Activated gamma-delta T cell (primary cell): ENCODE data around the gene CYP27B1.

Experiments used
- DNase-seq: peaks from one replicate; lab custom pipeline; 2025; lab: John Stamatoyannopoulos, UW

Gene CYP27B1

DNA sequence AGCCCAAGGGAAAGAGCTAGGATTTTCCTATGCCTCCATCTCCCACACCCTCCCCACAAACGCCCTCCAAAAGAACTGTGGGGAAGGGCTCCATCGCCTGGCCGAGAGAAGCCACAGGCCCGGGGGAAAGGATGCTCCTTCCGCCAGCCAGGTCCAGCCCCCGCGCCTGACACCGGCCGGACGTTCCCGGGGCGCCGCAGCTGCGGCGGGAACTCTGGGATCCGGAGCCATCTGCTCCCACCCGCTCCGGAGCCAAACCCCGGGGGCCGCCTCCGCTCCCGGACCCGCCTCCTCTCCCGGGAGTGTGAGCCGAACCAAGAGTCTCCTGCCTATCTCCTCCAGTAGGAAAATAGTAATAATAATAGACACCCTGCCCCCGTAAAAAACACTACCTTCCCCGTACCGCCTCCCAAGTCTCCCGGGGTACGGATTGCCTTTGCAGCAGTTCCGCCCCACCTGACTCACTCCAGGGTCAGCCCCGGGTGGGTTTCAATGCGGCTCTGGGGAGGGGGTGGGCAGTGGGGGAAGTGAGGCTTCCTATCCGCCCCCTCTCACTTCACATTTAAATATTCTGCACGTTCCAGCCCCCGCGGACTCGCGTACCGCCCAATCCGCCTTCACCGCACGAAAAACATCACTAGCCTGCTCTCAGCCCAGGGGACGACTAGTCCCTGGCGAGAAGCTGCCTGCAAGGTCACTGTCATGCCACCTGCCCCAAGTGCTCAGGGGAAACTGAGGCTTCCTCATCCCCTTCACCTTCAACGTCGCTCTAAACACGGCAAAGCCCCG lies 30.7 kb downstream of the CYP27B1 start:
- DNase-seq = no peak

DNA sequence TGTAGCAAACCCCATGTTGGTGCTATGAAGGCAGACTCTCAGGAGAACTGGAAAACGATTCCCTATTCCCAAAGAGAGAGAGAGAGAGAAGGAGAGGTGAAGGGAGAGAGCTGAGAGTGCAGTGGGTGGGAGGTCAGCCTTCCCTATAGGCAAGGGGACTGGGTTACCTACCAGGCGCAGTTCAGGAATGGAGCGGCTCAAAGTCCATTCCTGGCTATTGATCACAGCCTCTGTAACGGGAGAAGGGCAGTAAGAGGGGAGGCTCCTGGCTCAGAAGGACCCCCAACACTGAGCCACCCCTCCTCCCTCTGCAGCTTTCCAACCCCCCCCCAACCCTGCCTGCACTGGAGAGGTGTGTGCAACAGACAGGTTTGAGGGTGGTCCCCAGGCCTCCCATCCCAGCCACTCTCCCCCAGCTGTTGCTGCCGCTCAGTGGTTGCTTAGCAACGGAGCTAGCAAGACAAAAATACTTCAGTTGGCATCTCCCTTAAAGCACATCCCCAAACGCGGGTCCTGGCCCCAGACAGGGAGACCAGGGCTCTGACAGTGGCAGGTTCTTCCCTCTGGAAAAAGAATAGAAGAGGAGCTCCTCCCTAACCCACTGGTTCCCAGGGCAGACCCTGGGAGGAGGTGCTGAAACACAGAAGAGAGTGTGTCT lies 31.6 kb downstream of the CYP27B1 start:
- DNase-seq = no peak

DNA sequence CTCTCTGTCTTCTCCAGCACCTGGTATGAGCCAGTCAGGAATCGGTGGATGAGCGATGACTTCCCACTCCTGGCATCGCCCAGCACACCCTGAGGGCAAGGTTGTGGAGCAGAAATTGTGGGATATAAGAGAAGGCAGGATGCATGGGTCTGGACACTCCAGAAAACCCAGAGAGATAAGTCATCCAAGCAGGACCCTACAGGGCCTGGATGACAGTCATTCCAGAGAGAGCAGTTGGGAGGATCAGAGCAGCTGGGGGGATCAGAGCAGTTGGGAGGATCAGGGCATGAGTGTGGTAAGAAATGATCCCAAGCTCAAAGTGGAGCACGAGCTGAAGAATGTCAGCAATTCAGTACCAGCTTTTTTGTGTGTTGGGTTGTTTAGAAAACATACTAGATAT lies 32.3 kb downstream of the CYP27B1 start:
- no peak for DNase-seq

DNA sequence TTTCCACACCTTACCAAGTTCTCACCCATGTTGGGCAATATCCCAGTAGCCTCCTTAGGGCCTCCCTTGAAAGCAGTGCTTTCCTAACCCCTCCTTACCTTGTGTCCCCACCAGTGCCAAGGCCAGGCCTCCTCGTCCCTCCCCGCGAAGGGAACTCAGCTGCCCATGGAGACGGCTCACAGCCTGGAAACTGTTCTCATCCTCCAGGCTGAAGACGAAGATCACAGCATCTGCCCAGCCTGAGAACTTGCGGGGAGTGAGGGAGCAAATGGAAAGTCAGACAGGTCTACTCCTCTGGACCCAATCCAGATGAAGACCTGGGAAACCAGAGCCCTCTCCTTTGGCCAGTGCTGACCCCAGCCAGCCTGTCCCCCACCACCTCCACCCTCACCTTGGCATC lies 33.0 kb downstream of the CYP27B1 start:
- DNase-seq = no peak

DNA sequence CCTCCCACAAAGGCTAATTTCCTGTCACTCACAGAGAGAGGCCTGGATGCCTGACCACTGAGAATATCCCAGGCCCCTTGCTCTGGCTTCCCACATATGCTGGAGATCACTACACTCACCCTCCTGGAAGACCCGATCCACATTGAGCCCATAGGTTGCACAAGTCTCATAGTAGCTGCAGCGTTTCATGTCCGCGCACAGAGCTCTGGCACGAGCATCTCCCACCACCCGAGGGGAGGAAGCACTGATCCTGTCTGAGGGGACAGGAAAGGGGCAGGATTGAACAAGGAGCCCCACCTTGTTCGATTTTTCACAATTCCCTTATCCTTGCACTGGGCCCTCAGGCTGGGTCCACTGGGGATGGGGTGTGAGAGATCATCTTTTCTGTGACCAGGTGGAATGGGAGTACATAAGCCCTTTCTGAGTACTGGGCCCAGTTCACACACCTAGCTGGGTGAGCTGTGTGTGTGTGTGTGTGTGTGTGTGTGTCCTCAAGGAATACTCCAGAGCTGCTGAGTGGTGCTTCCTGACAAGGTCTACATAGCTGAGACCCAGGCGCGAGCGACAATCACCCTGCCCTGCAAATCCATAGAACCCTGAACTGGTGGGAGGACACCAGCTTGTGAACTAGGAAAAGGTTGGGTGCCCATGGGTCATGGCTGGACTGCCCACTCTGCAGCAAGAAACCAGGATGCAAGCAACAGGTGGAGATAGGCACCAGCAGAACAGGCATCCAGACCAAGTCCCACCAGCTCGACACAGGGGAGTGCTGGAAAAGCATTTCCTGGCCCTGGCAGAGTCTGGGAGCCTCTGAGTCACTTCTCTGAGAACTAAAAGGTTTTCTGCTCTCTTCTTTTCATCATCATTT lies 33.9 kb downstream of the CYP27B1 start:
- DNase-seq = no peak

DNA sequence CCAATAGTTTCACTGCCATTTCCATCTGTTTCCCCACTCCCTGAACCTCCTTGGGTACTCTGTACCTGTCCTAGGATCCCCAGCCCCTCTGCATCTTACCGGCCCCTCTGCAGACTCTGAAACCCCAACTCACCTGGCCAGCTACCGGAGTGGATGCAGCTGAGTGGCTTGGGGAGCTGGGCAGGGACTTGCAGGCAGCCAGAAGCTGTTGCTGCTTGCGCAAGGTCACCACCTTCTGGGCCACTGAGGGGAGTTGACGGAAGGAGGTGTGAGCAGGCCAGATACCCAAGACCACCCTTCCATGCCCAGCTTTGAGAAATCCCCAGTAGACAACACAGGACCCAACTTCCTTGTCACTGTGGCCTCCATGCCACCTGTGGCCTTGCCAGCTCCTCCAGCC lies 34.6 kb downstream of the CYP27B1 start:
- no peak for DNase-seq

DNA sequence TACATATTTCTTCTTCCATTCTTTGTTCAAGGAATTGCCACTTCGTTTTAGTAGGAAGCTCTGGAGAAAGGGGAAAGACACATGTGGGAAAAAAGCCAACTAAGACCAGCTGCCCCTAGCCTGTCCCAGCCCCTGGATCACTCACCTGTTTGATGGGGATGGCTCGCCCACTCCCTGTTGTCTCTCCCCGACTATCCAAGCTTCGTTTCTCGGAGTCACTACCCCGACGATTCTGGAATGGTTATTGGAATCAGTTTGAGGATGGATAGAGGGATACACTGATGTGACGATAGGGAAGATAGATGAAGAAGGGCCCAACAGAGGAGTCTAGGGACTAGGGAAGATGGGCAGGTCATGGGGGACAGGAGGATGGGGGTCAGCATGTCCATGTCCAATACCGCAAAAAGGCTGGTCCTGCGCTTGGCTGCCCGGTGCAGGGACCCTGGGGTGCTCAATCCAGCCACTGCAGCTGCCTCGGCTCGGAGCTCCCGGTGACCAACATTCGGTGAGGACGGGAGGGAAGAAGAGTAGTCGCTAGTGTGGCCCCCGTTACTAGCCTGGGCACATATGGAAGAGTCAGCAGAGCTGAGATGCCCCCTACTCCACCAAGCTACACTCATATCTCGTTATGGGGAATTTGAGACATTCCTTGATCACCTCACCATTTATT lies 35.3 kb downstream of the CYP27B1 start:
- no peak for DNase-seq

DNA sequence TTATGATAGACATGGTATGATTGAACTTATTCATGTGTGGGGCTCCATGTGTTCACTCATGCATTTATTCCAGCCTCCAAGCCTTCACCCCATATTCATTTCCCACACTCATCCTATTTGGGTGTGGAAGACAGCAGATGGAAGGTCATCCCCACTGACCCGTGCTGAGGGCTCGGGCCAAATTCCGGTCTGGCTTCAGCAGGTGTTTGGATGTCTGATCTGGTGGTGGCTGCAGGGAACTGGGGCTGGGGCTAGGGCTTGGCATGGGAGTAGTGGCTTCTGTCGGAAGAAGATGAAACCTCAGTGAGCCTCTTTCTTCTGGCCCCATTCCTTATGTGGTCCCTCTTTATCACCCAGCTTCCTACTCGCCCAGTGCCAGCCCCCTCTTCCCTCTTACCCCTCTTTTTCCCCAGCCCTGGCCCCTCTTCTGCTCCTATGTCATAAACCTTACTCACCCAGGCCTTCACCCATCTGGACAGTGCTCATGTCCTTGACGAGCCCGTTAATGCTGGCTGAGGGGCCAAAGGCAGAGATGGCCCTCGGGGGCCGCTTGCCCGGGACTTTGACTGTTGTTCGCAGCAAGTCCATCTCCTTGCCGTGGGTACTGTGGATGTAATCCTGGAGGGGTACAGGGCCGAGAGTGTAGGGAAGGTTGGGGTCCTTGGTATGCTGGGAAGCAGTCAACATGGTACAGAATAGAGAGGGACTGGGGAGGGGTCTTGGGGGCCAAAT lies 36.4 kb downstream of the CYP27B1 start:
- no peak for DNase-seq

DNA sequence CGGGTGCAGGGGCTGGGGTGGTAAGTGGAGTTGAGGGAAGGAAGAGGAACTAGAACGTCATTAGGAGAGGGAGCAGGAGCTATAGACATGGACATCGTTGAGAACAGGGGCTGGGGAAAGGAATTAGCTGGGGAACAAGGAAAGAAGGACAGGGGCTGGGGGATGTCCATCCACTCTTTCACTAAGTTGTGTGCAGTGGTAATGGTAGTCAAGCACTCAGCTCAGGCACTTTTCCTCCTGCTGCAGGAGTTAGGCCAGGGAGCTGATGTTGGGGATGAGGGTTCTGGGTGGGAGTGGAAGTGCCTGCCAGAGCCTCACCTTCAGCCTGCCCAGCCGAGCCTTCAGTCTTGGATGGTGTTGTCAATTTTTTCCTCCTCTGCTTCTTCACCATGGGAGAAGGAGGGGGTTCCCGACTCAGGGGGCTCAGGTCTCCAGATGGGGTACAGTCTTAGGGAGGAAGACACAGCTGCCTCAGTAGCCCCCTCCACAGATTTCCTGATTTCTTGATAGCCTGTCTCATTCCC lies 37.5 kb downstream of the CYP27B1 start:
- DNase-seq = no peak

DNA sequence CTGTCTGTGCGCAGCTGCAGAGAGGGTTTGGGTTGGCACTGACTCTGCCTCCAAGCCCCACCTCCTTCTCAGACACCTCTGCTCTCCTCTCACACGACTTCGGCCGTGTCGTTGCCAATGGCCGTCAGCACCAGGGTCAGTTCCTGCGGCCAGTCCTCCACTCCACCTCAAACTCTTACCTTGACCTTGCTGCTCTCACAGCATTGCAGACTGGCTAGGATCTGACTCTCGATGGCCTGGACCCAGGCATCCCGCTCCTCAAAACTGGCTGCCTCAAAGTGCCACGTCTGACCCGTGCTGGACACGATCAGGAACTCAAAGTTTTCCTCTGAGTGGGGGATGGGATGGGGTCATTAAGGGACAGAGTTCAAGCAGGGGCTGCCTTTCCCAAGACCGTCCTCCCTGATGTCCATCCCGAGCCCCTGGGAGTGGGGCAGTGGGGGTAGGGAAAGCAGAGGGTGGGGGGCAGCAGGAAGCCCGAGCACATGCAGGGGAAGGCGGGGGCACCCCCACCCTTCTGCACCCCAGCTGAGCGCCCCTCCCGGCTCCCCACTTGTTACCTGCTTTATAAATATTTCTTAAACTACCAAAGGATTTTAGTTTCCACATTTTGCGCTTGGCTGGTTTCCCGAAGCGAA lies 39.0 kb downstream of the CYP27B1 start:
- DNase-seq = no peak

DNA sequence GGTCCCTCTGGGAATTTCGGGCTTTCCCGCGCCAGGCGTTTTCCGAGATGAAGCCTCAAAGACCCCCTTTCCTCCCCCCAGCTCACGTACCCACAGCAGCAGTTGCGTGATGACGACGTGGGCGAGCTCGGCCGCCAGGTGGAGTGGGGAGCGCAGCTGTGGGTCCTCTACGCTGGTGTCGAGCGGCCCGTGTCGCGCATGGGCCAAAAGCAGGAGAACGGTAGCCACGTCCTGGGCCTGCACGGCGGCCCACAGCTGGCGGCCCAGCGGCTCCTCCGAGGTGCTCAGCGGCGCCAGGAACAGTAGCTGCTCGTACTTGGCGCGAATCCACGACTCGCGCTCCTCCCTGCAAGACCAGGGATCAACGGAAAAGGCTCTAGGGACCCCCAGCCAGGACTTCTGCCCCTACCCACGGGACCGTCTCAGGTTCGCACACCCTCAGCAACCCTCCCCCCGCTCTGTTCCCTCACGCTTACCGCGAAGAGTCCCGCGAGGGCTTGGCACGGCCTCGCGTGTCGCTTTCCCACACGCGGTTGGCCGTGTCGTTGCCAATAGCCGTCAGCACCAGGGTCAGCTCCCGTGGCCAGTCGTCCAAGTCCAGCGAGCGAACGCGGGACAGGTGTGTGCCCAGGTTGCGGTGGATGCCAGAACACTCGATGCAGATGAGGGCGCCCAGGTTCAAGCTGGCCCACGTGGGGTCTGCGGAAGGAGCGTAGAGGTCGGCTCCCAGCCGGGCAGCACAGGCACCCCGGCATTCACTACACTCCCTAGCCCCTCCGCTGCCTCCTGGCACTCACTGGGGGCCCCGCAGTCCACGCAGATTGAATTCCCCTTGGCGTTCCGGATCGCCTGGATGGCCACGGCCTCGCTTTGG lies 39.8 kb downstream of the CYP27B1 start:
- no peak for DNase-seq

DNA sequence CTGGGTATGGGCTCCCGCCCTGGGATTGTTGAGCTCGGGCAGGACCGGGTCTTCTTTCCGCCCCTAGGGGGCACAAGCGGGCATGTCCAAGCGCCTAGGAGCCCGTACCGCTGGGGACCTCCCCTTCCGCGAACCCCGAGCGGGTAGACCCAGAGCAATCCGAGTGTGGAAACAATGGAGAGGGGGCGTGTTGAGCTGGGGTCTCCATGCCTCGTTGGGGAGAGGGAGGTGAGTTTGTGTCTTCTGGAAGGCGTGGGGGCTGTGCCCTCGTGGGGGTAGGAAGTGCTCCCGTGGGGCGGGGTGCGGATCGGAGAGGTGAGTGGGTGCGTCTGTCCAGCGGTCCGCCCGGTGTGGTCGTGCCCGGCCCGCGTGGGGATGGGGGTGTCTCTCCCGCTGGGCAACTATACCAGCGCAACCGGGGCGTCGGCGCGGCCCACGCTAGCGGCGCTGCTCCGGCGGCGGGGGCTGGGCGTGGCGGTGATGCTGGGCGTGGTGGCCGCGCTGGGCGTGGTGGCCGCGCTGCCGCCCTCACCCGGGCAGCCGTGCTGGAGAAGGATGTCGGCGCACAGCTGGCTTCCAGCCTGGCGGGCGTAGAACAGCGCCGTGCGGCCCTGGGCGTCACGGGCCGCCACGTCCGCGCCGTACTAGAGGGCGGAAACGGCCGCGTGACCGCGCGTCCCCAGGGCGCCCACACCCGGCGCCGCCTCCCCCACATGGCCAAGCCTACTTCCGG lies 40.6 kb downstream of the CYP27B1 start:
- no peak for DNase-seq

DNA sequence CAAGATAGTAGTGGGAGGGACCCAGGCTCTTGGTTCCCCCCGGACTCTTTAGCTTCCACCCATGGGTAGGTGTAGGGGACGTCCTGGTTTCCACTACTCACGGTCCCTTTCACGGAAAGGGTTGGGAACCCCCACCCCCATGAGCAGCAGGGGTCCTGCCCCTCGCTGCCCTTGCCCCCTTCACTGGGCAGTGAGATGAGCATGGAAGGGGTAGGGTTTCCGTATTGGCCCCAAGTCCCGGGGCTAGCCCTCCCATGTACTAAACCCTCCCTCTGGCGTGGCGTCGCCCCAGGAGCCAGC lies 41.1 kb downstream of the CYP27B1 start:
- no peak for DNase-seq

DNA sequence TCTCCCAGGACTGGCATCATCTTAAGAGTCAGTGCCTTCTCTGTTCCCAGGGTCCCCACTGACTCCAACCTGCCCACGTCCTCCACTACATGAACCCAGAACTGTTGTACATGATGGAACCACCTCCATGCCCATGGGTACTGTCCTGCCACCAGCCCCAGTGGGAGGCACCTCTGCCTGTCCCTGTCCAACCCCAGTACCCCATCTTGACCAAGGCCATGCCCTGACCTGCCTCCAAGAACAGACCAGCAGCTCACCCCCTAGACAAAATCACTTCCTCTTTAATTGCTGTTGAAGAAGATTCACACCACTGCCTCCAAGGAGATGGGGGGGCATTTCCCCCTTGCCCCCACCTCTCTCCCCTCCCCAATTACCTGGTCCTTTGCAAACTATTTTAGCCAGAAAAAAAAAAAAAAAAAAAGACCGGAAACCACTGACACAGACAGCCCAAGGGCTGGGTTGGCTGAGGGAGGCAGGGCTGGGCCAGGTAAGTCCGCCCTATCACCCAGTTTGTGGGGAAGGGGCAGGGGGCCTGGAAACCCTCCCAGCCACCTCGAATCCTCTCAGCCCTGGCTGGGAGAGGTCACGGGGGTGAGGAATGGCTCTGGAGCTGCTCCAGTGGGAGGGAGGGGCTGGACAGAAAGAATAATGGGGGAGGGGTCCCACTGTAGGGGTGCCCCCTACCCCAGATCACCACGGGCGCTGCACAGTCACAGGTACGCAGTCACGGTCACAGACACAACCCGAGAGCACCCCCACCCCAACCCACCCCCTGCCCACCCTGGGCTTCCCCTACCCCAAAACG lies 41.7 kb downstream of the CYP27B1 start:
- no peak for DNase-seq

DNA sequence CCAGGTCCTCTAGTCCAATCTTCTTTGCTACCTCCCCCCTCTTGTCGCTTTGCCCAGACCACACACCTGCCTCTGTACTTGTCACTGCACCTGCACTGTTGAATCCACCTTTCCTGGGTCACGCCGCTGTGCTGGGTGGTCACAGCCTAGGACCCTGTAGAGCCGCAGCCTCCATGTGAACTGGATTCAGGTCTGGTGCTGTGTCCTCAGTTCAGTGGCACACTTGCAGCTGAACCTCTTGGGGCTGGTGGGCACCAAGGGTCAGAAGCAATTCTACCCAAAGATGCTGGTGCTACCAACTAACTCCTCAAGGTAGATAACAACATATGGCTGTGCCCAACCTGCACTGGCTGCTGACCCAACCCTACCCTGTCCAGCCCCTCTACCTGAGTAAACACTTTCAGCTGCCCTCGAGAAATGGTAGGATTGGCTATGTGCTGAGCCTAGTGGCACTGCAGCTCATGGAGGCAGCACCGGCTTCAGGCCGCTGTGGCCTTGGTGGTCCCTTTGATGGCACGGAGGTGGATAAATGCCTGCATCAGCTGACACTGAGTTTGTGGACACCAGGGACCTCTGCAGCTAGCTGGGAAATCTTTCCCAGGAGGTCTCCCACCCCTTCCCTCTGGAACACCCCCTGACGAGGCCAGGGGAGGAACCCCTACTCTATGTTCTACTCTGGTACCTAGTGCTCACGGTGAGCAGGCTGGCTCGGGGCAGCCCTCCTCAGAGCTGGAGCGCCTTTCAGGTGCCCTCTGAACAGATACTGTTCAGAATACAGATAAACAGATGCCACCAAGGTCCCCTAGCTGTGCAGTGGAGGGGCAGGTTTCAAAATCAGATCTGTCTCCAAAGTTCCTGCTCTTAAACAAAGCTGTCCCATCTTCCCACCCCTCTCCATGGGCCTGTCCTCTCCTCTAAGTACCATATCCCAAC lies 42.6 kb downstream of the CYP27B1 start:
- DNase-seq = no peak

DNA sequence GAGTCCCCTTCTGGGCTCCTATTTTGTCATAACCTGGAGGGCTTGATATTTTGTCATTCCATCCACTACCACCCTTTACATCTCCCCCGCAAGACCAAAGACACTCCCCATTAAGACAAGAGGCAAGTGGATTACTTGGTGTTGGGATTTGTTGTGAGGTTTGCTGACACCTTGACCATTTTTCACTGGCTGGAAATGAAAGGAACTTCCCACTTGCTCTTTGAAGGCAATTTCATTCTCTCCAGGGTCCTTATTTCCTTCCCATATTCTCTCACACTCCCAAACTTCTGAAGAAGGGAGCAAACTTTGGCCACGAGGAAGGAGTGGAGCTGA lies 43.3 kb downstream of the CYP27B1 start:
- no peak for DNase-seq
